GM12875 (cell line): ENCODE results near the gene ADGRG7.

Experiments
- H3K4me3 ChIP-seq: one replicate; pipeline ENCODE4 v1.5.1; 2011; ENCODE audit warnings: low read depth, low read length, control low read depth
- TF ChIP-seq, protein P1 (sequence below): IDR thresholded peaks from 2 replicates; pipeline ENCODE4 v1.5.1; 2011; ENCODE audit warnings: low read depth, mild to moderate bottlenecking, control low read depth, inconsistent platforms, low read length, moderate library complexity, borderline replicate concordance; ENCODE audit not compliant: insufficient read depth

Gene ADGRG7

GRCh38 chr3:100709842-100710260 lies 100.5 kb downstream of the ADGRG7 start:
- TF ChIP-seq, protein P1, sequence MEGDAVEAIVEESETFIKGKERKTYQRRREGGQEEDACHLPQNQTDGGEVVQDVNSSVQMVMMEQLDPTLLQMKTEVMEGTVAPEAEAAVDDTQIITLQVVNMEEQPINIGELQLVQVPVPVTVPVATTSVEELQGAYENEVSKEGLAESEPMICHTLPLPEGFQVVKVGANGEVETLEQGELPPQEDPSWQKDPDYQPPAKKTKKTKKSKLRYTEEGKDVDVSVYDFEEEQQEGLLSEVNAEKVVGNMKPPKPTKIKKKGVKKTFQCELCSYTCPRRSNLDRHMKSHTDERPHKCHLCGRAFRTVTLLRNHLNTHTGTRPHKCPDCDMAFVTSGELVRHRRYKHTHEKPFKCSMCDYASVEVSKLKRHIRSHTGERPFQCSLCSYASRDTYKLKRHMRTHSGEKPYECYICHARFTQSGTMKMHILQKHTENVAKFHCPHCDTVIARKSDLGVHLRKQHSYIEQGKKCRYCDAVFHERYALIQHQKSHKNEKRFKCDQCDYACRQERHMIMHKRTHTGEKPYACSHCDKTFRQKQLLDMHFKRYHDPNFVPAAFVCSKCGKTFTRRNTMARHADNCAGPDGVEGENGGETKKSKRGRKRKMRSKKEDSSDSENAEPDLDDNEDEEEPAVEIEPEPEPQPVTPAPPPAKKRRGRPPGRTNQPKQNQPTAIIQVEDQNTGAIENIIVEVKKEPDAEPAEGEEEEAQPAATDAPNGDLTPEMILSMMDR = no peak
- peak overlapping the region; percentile 88 for H3K4me3 ChIP-seq

DNA sequence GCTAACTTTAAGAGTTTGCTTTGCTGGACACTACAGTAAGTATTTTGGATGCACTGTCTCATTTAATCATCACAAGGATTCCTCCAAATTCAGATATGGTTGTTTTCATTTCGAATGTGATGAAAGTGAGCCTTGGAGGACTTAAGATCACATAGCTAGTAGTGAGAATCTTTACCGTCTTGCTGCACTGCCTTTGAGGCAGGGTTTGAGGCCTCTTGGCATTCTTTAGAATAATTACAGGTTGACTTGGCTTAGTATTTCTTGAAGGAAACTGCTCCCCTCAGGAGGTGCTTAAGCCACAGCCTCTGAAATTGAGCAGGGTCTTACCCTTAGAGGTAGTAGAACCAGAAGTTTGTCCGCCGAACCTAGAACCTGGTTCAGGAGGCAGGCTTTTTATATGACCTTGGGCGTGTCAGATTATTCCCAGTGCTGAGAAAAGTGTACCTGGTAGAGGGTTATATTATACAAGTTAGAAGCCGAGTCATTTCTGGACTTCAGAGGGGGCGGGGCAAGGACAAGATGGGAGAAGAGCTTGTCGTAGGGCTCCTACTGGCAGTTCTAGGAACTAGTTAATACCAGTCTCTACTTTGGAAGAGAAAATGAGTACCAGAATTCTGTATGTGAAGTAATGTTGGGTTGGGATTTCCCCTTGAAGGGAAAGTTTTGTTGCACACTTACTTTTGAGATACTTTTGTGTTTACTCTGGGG lies 101.0 kb downstream of the ADGRG7 start:
- TF ChIP-seq, protein P1 = peak; percentile 38; the same call in 1 of the 2 replicates

GRCh38 chr3:100715176-100715575 lies 105.8 kb downstream of the ADGRG7 start:
- TF ChIP-seq, protein P1 = no peak
- H3K4me3 ChIP-seq = no peak overlapping the region

More for the DNA sequence above, 101.0 kb downstream of the ADGRG7 start:
- peak overlapping the region; percentile 88 for H3K4me3 ChIP-seq

DNA sequence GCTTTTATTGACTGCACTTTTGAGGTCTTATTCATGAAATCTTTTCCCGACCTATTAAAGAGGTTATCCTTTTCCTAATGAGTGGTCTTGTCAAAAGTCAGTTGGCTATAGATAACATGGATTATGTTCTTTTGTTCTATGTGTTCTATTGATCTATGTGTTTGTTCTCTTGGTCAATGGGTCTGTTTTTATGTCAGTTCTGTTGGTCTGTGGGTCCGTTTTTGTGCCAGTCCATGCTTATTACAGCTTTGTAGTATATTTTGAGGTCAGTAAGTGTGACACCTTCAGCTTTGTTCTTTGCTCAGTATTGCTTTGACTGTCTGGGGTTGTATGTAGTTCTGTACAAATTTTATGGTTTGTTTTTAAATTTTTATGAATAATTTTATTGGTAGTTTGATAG lies 107.7 kb downstream of the ADGRG7 start:
- no peak overlapping the region for H3K4me3 ChIP-seq
- TF ChIP-seq, protein P1 = no peak

GRCh38 chr3:100717637-100718487 lies 108.5 kb downstream of the ADGRG7 start:
- TF ChIP-seq, protein P1 = no peak
- no peak overlapping the region for H3K4me3 ChIP-seq

DNA sequence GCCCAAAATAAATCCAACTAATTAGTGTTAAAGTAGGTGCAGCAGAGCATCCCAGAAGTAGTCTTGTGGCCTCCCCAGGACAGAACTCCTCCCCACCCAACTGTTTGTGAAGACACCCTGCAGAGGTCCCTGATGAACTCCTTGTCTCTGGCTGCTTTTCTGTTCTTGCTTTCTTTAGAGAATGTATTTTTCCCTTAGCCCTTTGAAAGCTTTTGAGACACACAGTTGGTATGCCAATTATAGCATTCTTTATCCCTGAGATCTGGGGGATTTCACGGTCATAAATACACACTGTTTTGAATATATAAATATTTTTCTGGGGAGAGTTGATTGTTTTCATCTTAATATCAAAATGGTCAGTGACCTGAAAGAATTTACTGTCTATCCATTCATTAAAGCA lies 109.7 kb downstream of the ADGRG7 start:
- H3K4me3 ChIP-seq = no peak overlapping the region
- TF ChIP-seq, protein P1 = no peak

DNA sequence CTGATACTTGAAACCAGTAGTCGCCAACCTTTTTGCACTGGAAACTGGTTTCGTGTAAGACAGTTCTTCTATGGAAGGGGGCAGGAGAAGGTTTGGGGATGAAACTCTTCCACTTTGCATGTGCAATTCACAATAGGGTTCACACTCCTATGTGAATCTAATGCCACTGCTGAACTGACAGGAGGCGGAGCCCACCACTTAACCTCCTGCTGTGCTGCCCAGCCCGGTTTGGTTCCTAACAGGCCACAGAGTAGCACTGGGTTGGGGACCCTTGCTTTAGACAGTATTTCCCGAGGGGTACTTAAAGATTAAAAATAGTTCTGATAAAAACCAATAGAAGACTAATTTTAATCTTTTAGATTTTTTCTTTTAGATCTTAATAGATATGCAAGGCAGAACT lies 111.0 kb downstream of the ADGRG7 start:
- H3K4me3 ChIP-seq = no peak overlapping the region
- TF ChIP-seq, protein P1 = no peak
